Regular cardiac myocyte (primary cell): ENCODE data around the gene CASP1. TPM values are rescaled to one million over a fixed set of nuclear protein-coding genes. Genes with fewer than 3 reads are reported as not detected.

Experiments used
- total RNA-seq: library from RNA; depleted of rRNA; stranded (reverse); fragments of >200 nt; gene quantifications from 2 replicates; pipeline ENCODE4 v1.2.3, GENCODE V29; 2014

CASP1 gene
- 7.1 and 14.7 TPM in 2 replicates for total RNA-seq

GRCh38 chr11:105034813-105035620, at the start of gene CASP1:
Gene CASP1 (minus strand): TSS chr11:105035144. CDS start chr11:105035113, 31 bp downstream.

GRCh38 chr11:105044557-105045524, 9.9 kb upstream of the CASP1 start, which contains the start of gene CARD16:
Gene CARD16 (minus strand): TSS chr11:105045335. CDS start chr11:105045297, 38 bp downstream.

DNA sequence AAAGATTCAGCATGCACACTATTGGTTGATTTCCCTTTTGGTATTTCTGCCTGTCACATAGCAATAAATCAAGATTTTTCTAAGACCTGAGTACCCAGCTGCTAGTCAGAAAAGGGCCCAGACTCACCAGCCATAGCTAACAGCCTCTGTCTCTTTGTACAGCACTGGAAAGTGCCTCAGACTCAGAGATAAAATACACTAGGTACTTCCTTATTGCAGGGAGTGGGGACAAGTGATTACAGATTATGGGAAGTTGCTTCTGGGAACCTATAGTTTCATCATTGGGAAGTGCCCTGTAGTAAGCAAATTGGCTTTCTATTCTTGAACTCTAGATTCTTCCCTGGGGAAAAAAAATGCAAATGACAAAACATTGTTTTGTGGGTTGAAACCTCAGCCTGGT, 11.9 kb downstream of the CASP1 start, which contains the start of gene CASP5:
Gene CASP5, minus strand, starts transcription at position 166 of the 400 bp plus-strand sequence. Its CDS starts 32 bp downstream, at position 134.

Other genes with a start within 250 kb of the CASP1 start
- under 0.01 TPM in 1 of 2 replicates, not detected in the other for gene CASP12, start 136.7 kb downstream of the CASP1 start, total RNA-seq
- 130 and 176 TPM in 2 replicates for gene CASP4, start 66.6 kb downstream of the CASP1 start, total RNA-seq
- not detected in 2 replicates for gene CASP5, start 12.0 kb downstream of the CASP1 start, total RNA-seq
- 6.1 and 6.5 TPM in 2 replicates for gene CARD16, start 10.2 kb upstream of the CASP1 start, total RNA-seq
- not detected in 2 replicates for gene CARD18, start 104.6 kb upstream of the CASP1 start, total RNA-seq